HEK293 (cell line): ENCODE data around the gene SERTAD4.
A peak's percentile ranks its signal among the peaks of the same experiment; 100 is the strongest.

Experiments
- CTCF ChIP-seq: fragments of 450-650 bp; formaldehyde crosslinking; IDR thresholded peaks from 2 replicates; pipeline ENCODE4 v1.5.1; 2016; ENCODE audit warnings: missing biosample characterization, missing genetic modification characterization
- EGR2 ChIP-seq: fragments of 450-650 bp; formaldehyde crosslinking; IDR thresholded peaks from 2 replicates; pipeline ENCODE4 v1.5.1; 2016; ENCODE audit warnings: low read depth, missing biosample characterization, missing genetic modification characterization
- IKZF3 ChIP-seq: fragments of 450-650 bp; IDR thresholded peaks from 2 replicates; pipeline ENCODE4 v1.5.0; 2018; ENCODE audit warnings: missing biosample characterization, mild to moderate bottlenecking, missing genetic modification characterization, moderate library complexity
- KLF7 ChIP-seq: fragments of 450-650 bp; formaldehyde crosslinking; IDR thresholded peaks from 2 replicates; pipeline ENCODE4 v1.5.1; 2016; ENCODE audit warnings: missing biosample characterization, missing genetic modification characterization, borderline replicate concordance
- PRDM2 ChIP-seq: fragments of 450-650 bp; formaldehyde crosslinking; IDR thresholded peaks from 2 replicates; pipeline ENCODE4 v1.5.1; 2016; ENCODE audit warnings: missing biosample characterization, missing genetic modification characterization, borderline replicate concordance
- WT1 ChIP-seq: fragments of 450-650 bp; formaldehyde crosslinking; IDR thresholded peaks from 2 replicates; pipeline ENCODE4 v1.5.1; 2016; ENCODE audit warnings: missing biosample characterization, missing genetic modification characterization
- ZBTB21 ChIP-seq: fragments of 450-650 bp; formaldehyde crosslinking; IDR thresholded peaks from 2 replicates; pipeline ENCODE4 v1.5.1; 2017; ENCODE audit warnings: missing biosample characterization, missing genetic modification characterization
- ZBTB48 ChIP-seq: fragments of 450-650 bp; formaldehyde crosslinking; IDR thresholded peaks from 2 replicates; pipeline ENCODE4 v1.5.1; 2016; ENCODE audit warnings: missing biosample characterization, missing genetic modification characterization
- ZBTB8A ChIP-seq: fragments of 450-650 bp; formaldehyde crosslinking; IDR thresholded peaks from 2 replicates; pipeline ENCODE4 v1.5.1; 2016; ENCODE audit warnings: missing biosample characterization, missing genetic modification characterization
- ZNF146 ChIP-seq: fragments of 450-650 bp; formaldehyde crosslinking; IDR thresholded peaks from 2 replicates; pipeline ENCODE4 v1.5.1; 2016; ENCODE audit warnings: missing biosample characterization, missing genetic modification characterization
- ZNF169 ChIP-seq: fragments of 450-650 bp; formaldehyde crosslinking; IDR thresholded peaks from 2 replicates; pipeline ENCODE4 v1.5.1; 2016; ENCODE audit warnings: missing biosample characterization, missing genetic modification characterization
- ZNF280D ChIP-seq: fragments of 450-650 bp; formaldehyde crosslinking; IDR thresholded peaks from 2 replicates; pipeline ENCODE4 v1.5.1; 2016; ENCODE audit warnings: missing biosample characterization, missing genetic modification characterization
- ZNF324 ChIP-seq: fragments of 450-650 bp; formaldehyde crosslinking; IDR thresholded peaks from 2 replicates; pipeline ENCODE4 v1.5.1; 2016; ENCODE audit warnings: missing biosample characterization, missing genetic modification characterization
- ZNF391 ChIP-seq: fragments of 450-650 bp; formaldehyde crosslinking; IDR thresholded peaks from 2 replicates; pipeline ENCODE4 v1.5.1; 2016; ENCODE audit warnings: low read depth, missing biosample characterization, missing genetic modification characterization, borderline replicate concordance
- ZNF426 ChIP-seq: fragments of 450-650 bp; formaldehyde crosslinking; IDR thresholded peaks from 2 replicates; pipeline ENCODE4 v1.5.1; 2017; ENCODE audit warnings: missing biosample characterization, missing genetic modification characterization, mild to moderate bottlenecking, inconsistent platforms, moderate library complexity
- ZNF473 ChIP-seq: fragments of 450-650 bp; formaldehyde crosslinking; IDR thresholded peaks from 2 replicates; pipeline ENCODE4 v1.5.1; 2017; ENCODE audit warnings: missing biosample characterization, missing genetic modification characterization
- ZNF48 ChIP-seq: fragments of 450-650 bp; formaldehyde crosslinking; IDR thresholded peaks from 2 replicates; pipeline ENCODE4 v1.5.1; 2016; ENCODE audit warnings: missing biosample characterization, missing genetic modification characterization
- ZNF514 ChIP-seq: fragments of 450-650 bp; formaldehyde crosslinking; IDR thresholded peaks from 2 replicates; pipeline ENCODE4 v1.5.1; 2016; ENCODE audit warnings: missing biosample characterization, missing genetic modification characterization
- ZNF518A ChIP-seq: fragments of 450-650 bp; formaldehyde crosslinking; conservative IDR thresholded peaks from 2 replicates; pipeline ENCODE4 v1.5.1; 2016; ENCODE audit warnings: low read depth, missing biosample characterization, missing genetic modification characterization
- ZNF707 ChIP-seq: fragments of 450-650 bp; formaldehyde crosslinking; IDR thresholded peaks from 2 replicates; pipeline ENCODE4 v1.5.1; 2016; ENCODE audit warnings: missing biosample characterization, missing genetic modification characterization
- ZNF777 ChIP-seq: fragments of 450-650 bp; formaldehyde crosslinking; IDR thresholded peaks from 2 replicates; pipeline ENCODE4 v1.5.1; 2017; ENCODE audit warnings: missing biosample characterization, missing genetic modification characterization, borderline replicate concordance
- ZSCAN4 ChIP-seq: fragments of 450-650 bp; formaldehyde crosslinking; IDR thresholded peaks from 2 replicates; pipeline ENCODE4 v1.5.1; 2017; ENCODE audit warnings: missing biosample characterization, missing genetic modification characterization

Gene SERTAD4

GRCh38 chr1:210233495-210234328 lies 1.1 kb downstream of the SERTAD4 start (continued):
- TF ChIP-seq ZBTB21 = no peak; the same call in 1 of the 2 replicates
- TF ChIP-seq ZNF518A (tag by site-specific recombination) = no peak
- TF ChIP-seq EGR2 (tag by site-specific recombination) = peak; percentile 90
- TF ChIP-seq ZNF707 (tag by site-specific recombination) = no peak
- TF ChIP-seq KLF7 (tag by site-specific recombination) = no peak; the same call in 1 of the 2 replicates
- no peak for TF ChIP-seq ZNF48 (tag by site-specific recombination)
- no peak for TF ChIP-seq ZNF324 (tag by site-specific recombination)
- TF ChIP-seq IKZF3 (tag by site-specific recombination) = peak; percentile 65; the same call in 1 of the 2 replicates
- no peak for TF ChIP-seq ZNF426
- no peak for TF ChIP-seq ZNF473 (tag by site-specific recombination)
- peak; percentile 89 for TF ChIP-seq ZBTB8A
- no peak for TF ChIP-seq ZNF169 (tag by site-specific recombination)
- TF ChIP-seq WT1 = peak; percentile 67
- TF ChIP-seq ZNF777 (tag by site-specific recombination) = no peak
- TF ChIP-seq CTCF (tag by site-specific recombination) = no peak
- TF ChIP-seq ZBTB48 = no peak; the same call in 1 of the 2 replicates
- no peak for TF ChIP-seq ZSCAN4 (tag by site-specific recombination)
- no peak for TF ChIP-seq ZNF514 (tag by site-specific recombination)
- 0 out of 2 replicates have a peak, but pooled peaks have one; percentile 38 for TF ChIP-seq ZNF391 (tag by site-specific recombination)
- TF ChIP-seq ZNF280D (tag by site-specific recombination) = no peak
- TF ChIP-seq PRDM2 (tag by site-specific recombination) = no peak
- TF ChIP-seq ZNF146 = no peak
